Measurements from ENCODE around the gene SUZ12.
"Not testable (repeated sequence)": the region's sequence is repeated elsewhere in the genome, so short reads cannot be mapped to it uniquely, and the experiment has no call there.

SUZ12 gene

GRCh38 chr17:32033223-32033622 lies 96.4 kb downstream of the SUZ12 start:
- Mint-ChIP-seq H3K9me3 (no peaks in the 10 kb centered on the region), H3K36me3 (ENCODE audit: insufficient read depth) (peaks cover 47% of the 10 kb centered on the region), H3K27ac (no peak overlapping the region), H3K4me3 (no peak overlapping the region), H3K27me3 (no peaks in the 10 kb centered on the region), H3K4me1 (ENCODE audit: low read depth in 2 of 2) (no peaks in the 10 kb centered on the region)
- ATAC-seq (replicated peaks) = no peak
- no peak for DNase-seq

DNA sequence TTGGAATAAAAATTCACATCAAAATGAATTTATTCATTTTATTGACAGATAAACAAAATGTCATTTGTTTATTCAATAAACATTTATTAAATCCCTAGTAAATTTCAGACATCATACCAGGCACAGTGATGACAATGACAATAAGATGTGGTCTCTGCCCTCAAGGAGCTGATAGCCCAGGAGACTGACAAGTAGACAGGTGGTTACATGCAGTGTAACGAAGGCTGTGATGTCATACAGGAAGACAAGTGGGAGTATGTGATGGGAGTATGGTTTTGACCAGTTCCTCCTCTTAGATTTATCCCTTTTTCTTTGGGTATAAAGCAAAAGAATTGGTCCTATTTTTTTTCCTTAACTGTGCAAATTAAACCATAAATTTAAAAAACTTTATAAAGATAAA lies 97.0 kb downstream of the SUZ12 start:
- not testable (repeated sequence) for ATAC-seq (replicated peaks); H3K4me1 Mint-ChIP-seq (ENCODE audit: low read depth in 2 of 2); DNase-seq; H3K27ac Mint-ChIP-seq; H3K4me3 Mint-ChIP-seq; H3K9me3 Mint-ChIP-seq; H3K27me3 Mint-ChIP-seq
- peaks cover 50% of the 10 kb centered on the region for H3K36me3 Mint-ChIP-seq (ENCODE audit: insufficient read depth)

DNA sequence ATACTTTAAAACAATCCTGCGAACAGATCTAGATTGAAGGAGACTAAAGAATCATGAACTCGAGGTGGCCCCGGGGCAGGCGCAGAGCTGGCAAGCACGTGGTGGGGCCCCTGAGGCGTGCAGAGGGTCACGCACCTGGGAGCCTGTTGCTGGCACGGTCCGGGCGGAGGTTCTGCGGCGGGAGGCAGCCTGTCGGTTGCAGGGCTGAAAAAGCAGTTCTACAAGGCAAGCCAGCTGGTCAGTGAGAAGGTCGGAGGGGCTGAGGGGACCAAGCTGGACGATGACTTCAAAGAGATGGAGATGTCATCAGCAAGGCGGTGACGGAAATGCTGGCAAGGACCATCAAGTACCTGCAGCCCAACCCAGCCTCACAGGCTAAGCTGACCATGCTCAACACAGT lies 103.4 kb downstream of the SUZ12 start:
- not testable (repeated sequence) for H3K4me3 Mint-ChIP-seq; H3K27ac Mint-ChIP-seq; H3K9me3 Mint-ChIP-seq; H3K27me3 Mint-ChIP-seq; ATAC-seq (replicated peaks); DNase-seq; H3K4me1 Mint-ChIP-seq (ENCODE audit: low read depth in 2 of 2)
- peaks cover 37% of the 10 kb centered on the region for H3K36me3 Mint-ChIP-seq (ENCODE audit: insufficient read depth)

GRCh38 chr17:32041306-32041875 lies 104.6 kb downstream of the SUZ12 start:
- peaks cover 29% of the 10 kb centered on the region for H3K36me3 Mint-ChIP-seq (ENCODE audit: insufficient read depth)
- not testable (repeated sequence) for H3K4me1 Mint-ChIP-seq (ENCODE audit: low read depth in 2 of 2); ATAC-seq (replicated peaks); H3K27me3 Mint-ChIP-seq; DNase-seq; H3K27ac Mint-ChIP-seq; H3K4me3 Mint-ChIP-seq; H3K9me3 Mint-ChIP-seq

DNA sequence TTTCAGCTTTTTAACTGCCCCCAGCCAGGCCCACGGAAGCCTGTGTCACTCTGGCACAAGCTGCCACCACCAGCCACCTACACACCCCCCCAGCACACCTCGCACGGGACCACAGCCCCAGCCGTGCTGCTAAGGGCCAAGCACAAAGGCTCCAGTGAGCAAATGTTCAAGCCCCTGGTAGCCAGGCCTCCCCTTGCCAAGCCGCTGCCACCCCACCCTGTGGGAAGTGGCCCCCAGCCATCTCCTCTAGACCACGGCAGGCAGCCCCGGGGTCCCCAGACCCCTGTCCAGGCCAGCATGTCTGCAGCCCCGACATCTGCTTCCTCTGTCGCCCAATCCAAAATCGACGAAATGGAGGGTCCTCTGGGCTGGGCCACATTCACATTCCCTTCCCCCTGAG lies 105.5 kb downstream of the SUZ12 start:
- ATAC-seq (replicated peaks); DNase-seq; H3K27me3 Mint-ChIP-seq; H3K27ac Mint-ChIP-seq; H3K4me3 Mint-ChIP-seq; H3K9me3 Mint-ChIP-seq; H3K4me1 Mint-ChIP-seq (ENCODE audit: low read depth in 2 of 2): not testable (repeated sequence)
- peaks cover 20% of the 10 kb centered on the region for H3K36me3 Mint-ChIP-seq (ENCODE audit: insufficient read depth)

- not testable (repeated sequence) for H3K4me1 Mint-ChIP-seq (ENCODE audit: low read depth in 2 of 2); H3K27ac Mint-ChIP-seq; H3K27me3 Mint-ChIP-seq; H3K4me3 Mint-ChIP-seq; DNase-seq; ATAC-seq (replicated peaks); H3K9me3 Mint-ChIP-seq
- H3K36me3 Mint-ChIP-seq (ENCODE audit: insufficient read depth) = peaks cover 14% of the 10 kb centered on the region
Observed at GRCh38 chr17:32045611-32046010, 108.8 kb downstream of the SUZ12 start.

GRCh38 chr17:32047663-32048062 lies 110.9 kb downstream of the SUZ12 start:
- not testable (repeated sequence) for H3K4me3 Mint-ChIP-seq; H3K4me1 Mint-ChIP-seq (ENCODE audit: low read depth in 2 of 2); H3K27ac Mint-ChIP-seq; ATAC-seq (replicated peaks); H3K27me3 Mint-ChIP-seq; DNase-seq; H3K9me3 Mint-ChIP-seq; H3K36me3 Mint-ChIP-seq (ENCODE audit: insufficient read depth)
